KOPT-K1 (cell line): ENCODE data around the gene NOL6.
"Not testable (repeated sequence)": the region's sequence is repeated elsewhere in the genome, so short reads cannot be mapped to it uniquely, and the experiment has no call there.

Source experiments
- H3K27ac ChIP-seq: fragments of 200-600 bp; sonication (generic); 2 replicates; pipeline ENCODE4 v1.5.1; 2016; ENCODE audit warnings: antibody characterized with exemption, mild to moderate bottlenecking, low read depth, low read length; ENCODE audit not compliant: poor library complexity, severe bottlenecking
- H3K36me3 ChIP-seq: fragments of 200-600 bp; sonication (generic); 2 replicates; pipeline ENCODE4 v1.5.1; 2017; ENCODE audit warnings: antibody characterized with exemption, mild to moderate bottlenecking, low read length, moderate library complexity; ENCODE audit not compliant: insufficient read depth
- H3K9me3 ChIP-seq: fragments of 200-600 bp; sonication (generic); 2 replicates; pipeline ENCODE4 v1.5.1; 2017; ENCODE audit warnings: antibody characterized with exemption, low read length, mild to moderate bottlenecking; ENCODE audit not compliant: insufficient read depth, poor library complexity, severe bottlenecking

NOL6 gene, protein sequence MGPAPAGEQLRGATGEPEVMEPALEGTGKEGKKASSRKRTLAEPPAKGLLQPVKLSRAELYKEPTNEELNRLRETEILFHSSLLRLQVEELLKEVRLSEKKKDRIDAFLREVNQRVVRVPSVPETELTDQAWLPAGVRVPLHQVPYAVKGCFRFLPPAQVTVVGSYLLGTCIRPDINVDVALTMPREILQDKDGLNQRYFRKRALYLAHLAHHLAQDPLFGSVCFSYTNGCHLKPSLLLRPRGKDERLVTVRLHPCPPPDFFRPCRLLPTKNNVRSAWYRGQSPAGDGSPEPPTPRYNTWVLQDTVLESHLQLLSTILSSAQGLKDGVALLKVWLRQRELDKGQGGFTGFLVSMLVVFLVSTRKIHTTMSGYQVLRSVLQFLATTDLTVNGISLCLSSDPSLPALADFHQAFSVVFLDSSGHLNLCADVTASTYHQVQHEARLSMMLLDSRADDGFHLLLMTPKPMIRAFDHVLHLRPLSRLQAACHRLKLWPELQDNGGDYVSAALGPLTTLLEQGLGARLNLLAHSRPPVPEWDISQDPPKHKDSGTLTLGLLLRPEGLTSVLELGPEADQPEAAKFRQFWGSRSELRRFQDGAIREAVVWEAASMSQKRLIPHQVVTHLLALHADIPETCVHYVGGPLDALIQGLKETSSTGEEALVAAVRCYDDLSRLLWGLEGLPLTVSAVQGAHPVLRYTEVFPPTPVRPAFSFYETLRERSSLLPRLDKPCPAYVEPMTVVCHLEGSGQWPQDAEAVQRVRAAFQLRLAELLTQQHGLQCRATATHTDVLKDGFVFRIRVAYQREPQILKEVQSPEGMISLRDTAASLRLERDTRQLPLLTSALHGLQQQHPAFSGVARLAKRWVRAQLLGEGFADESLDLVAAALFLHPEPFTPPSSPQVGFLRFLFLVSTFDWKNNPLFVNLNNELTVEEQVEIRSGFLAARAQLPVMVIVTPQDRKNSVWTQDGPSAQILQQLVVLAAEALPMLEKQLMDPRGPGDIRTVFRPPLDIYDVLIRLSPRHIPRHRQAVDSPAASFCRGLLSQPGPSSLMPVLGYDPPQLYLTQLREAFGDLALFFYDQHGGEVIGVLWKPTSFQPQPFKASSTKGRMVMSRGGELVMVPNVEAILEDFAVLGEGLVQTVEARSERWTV

DNA sequence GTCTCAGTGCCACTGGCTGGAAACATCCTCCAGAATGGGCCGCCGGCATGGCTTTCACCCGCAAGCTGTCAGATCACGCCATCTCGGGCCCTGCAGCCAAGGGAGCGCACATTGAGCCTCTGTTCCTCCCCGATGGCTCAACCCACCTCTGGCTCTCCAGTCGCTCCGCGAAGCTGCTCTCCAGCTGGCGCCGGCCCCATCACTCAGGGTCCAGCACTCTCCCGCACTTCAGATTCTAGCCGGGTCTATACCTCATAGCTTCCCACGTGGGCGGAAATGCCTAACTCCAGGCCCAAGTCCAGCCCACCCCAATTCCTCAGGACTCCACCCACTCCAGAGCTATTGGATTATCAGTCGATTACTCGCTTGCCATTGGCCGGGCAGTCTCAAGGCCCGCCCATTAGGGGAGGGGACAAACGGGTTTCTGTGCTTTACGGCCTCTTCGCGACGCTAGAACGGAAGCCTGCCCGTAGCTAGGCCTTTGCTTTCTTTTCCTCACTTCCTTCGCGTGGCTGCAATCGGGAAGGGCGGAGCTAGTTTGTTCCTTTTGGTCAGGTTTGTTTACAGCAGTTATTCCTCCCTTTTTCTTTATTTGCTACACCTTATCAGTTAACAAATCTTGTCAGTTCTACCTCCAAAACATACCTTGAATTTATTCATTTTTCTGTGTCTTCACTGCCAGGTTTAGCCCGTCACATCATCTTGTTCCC is at the start of gene NOL6:
TSS of gene NOL6 (minus strand) at position 282 of the 710 bp plus-strand sequence. CDS start at position 200, 82 bp downstream.
- no peaks in the 10 kb centered on the region for H3K9me3 ChIP-seq
- H3K27ac ChIP-seq, result peak within 1 kb of the TSS; percentile 66
- H3K36me3 ChIP-seq, result peaks cover 36% of the 10 kb centered on the region

DNA sequence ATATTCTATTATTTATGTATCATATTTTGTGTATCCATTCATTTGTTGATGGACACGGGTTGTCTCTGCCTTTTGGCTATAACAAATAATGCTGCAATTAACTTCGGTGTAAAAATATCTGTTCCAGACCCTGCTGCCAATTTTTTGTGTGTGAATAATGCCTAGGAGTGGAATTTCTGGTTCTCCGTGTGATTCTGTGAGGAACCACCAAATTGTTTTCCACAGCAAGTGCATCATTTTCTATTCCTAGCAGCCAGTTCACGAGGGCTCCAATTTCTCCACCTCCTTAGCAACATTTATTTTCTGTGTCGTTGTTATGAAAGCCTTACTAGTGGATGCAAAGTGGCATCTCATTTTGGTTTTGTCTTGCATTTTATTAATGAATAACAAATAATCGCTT is 48.1 kb upstream of the NOL6 start:
- not testable (repeated sequence) for H3K36me3 ChIP-seq, H3K27ac ChIP-seq
- H3K9me3 ChIP-seq, result peaks cover 13% of the 10 kb centered on the region

DNA sequence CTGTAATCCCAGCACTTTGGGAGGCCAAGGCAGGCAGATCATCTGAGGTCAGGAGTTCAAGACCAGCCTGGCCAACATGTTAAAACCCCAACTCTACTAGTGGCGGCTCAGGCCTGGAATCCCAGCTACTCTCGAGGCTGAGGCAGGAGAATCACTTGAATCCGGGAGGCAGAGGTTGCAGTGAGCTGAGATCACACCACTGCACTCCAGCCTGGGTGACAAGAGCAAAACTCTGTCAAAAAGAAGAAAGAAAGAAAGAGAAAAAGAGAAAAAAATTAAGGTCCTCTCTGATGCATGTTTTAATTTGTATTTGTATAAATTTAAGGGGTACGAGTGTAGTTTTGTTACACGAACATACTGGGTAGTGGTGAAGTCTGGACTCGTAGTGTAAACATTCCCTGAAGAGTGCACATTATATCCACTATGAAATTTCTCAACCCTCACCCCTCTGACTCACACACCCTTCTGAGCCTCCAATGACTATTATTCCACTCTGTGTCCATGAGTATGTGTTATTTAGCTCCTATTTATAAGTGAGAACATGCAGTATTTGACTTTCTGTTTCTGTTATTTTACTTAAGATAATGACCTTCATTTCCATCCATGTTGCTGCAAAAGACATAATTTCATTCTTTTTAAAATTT is 44.3 kb upstream of the NOL6 start:
- not testable (repeated sequence) for H3K36me3 ChIP-seq, H3K9me3 ChIP-seq, H3K27ac ChIP-seq

DNA sequence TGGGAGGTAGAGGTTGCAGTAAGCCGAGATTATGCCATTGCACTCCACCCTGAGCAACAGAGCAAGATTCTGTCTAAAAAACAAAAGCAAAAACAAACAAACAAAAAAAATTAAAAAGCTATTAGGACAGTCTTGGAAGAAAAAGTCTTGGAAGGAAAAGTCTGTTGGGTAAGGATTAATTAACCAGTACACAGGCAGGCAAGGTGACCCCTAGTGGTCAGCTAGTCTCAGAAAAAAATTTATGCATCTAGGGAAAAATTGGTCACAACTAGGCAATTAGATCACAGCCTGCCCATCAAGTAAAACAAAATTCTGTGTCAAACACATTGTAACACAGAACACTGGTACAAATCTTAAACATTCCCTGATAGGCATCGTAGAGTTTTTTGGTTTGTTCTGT is 43.6 kb upstream of the NOL6 start:
- H3K36me3 ChIP-seq, result no peaks in the 10 kb centered on the region
- no peaks in the 10 kb centered on the region for H3K9me3 ChIP-seq
- H3K27ac ChIP-seq, result no peak overlapping the region

DNA sequence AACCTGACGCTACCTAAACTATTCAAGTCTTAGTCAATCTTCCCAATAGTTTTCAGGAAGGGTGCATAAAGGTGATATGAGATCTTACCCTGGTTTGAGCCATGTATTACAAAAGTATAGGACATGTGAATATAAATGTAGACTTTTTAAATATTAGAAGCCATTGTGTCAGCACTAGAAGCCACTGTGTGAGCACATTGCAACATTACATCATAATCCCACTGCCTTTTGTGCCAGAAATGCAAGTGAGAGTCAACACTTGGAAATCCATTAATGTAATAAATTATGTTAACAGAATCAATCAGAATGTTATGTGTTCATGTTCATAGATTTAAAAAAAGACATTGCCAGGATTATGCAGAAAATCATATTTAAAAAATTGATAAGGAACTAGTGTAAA is 42.7 kb upstream of the NOL6 start:
- H3K36me3 ChIP-seq, H3K9me3 ChIP-seq, H3K27ac ChIP-seq: not testable (repeated sequence)

DNA sequence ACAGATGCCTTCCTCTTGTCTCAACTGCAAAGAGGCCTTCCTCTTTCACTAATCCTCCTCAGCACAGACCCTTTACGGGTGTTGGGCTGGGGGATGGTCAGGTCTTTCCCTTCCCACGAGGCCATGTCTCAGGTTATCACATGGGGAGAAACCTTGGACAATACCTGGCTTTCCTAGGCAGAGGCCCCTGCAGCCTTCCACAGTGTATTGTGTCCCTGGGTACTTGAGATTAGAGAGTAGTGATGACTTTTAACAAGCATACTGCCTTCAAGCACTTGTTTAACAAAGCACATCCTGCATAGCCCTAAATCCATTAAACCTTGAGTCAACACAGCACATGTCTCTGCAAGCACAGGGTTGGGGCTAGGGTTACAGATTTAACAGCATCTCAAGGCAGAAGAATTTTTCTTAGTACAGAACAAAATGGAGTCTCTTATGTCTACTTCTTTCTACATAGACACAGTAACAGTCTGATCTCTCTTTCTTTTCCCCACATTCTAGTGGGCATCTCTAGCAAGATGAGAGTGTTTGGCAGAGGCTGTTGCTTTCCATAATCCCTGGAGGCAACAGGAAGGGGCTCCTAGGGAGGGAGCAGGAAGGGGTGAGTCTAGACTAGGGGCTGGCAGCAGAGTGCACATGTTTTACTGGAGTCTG is 41.7 kb upstream of the NOL6 start:
- not testable (repeated sequence) for H3K36me3 ChIP-seq, H3K27ac ChIP-seq

DNA sequence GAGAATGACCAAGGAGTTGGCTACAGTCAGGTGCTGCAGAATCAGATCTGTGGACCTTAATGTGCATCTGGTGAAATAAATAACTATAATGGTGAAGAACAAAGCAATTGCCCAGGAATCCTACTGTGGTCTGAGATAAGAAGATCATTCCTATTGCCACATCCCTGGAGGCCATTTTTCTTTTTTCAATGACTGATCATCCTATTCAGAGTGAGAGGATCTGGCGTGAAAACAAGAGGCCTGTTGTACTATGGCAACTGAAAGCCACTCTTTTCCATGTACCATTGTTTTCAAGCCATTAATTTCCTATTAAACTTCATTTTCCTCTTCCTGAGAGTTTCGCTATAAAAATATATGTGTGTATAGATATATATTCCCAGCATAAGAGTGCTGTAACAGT is 38.8 kb upstream of the NOL6 start:
- H3K9me3 ChIP-seq, H3K36me3 ChIP-seq, H3K27ac ChIP-seq: not testable (repeated sequence)

More for the DNA sequence above, 41.7 kb upstream of the NOL6 start:
- H3K9me3 ChIP-seq, result not testable (repeated sequence)

DNA sequence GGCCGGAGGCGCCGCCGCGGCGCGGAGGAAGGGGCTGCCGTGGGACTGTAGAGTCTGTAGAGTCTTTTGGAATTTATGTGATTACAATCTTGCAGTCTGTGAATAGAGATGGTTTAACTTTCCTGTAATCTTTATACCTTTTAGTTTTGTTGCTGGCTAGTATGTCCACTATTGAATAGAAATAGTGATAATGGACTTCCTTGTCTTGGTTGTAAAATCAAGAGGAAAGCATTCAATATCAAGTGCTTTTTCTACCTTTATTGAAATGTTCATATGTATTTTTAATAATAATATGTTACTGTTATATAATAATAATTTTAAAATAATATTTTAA is 37.4 kb upstream of the NOL6 start:
- H3K9me3 ChIP-seq, H3K36me3 ChIP-seq: not testable (repeated sequence)
- H3K27ac ChIP-seq, result peak overlapping the region; percentile 73

DNA sequence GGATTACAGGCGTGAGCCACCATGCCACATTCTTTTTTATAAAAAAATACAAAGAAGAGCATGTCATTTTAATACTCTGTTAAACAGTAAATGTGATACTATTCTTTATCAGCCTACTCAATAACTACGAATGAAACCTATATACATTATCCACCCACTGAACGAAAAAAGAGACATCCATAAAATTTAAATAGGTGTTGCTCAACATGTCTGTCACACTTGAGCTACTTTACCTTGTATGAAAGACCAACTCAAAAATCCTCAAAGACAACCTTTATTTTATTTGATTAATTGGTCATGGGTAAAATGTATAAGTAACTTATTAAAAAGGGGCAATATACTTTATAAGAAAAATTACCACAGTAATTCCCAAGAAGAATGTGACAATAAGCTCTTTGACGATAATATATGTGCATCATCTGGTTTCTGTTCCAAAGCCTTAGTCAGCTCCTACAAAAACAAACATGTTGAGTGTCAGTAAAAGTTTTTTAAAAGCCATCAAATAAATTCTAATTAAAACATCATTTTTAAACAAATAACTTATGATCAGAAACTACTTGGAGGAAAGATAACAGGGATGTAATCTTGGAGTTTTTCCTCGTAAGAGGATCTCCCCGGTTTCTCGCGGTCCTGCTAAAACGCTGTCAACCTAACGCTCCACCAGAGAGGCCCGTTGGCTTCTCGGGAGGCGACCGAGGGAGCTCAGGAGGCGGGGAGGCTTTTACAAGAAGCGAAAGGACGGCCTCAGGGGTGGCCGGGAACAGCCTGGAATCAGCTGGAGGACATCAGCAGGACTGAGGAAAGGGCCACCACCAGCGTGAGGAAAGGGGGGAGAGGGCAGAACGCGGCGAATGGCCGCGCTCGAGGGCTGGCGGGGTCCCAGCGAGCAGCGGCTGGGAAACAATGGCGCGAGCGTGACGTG is 36.8 kb upstream of the NOL6 start:
- Histone ChIP-seq H3K27ac (peak overlapping the region; percentile 73), H3K9me3 (no peaks in the 10 kb centered on the region), H3K36me3 (no peaks in the 10 kb centered on the region)

DNA sequence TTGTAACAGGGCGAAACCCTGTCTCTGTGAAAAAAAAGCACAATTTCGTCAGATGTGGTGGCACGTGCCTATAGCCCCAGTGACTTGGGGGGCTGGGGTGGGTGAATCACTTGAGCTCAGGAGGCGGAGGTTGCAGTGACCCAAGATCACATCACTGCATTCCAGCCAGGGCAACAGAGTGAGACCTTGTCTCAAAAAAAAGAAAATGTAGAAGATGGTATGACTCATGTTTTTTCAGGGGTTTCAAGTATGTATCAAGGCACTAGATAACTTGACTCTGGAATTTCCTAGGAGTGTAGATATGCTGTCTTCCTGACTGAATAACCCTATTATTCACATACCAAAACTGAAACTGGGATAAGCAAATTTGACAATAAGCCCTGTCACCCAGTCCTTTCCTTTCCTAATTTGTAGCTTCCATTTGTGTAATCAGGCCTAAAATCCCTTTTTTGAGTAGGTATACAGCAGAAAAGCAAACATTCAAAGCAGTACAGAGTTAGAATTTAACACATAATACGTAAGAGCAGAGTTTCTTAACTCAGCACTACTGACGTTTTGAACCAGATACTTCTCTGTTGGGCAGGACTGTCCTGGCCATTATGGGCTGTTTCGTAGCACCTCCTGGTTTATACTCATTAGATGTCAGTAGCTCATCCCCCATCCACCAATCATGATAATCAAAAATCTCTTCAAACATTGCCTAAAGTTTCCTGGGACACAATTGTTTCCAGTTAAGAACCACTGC is 33.1 kb upstream of the NOL6 start:
- Histone ChIP-seq H3K36me3 (no peaks in the 10 kb centered on the region), H3K27ac (no peak overlapping the region), H3K9me3 (no peaks in the 10 kb centered on the region)

DNA sequence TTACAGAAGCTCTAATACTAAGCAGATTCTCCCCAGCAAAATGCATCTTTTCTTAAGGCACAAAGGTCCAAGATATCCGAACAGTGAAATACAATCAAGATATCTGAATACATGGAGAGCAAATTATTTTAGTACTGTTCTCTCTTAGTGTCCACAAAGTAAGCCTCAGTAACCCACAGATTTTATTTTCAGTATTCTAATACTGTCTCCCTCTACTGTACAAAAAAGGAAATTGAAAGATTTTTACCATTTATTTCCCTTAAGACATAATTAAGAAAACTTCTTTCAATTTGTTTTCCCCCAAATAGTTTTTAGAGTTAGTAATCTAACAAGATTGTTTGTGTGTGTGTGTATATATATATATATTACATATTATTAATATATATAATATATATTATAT is 24.7 kb upstream of the NOL6 start:
- Histone ChIP-seq H3K36me3 (no peaks in the 10 kb centered on the region), H3K9me3 (no peaks in the 10 kb centered on the region), H3K27ac (no peak overlapping the region)

DNA sequence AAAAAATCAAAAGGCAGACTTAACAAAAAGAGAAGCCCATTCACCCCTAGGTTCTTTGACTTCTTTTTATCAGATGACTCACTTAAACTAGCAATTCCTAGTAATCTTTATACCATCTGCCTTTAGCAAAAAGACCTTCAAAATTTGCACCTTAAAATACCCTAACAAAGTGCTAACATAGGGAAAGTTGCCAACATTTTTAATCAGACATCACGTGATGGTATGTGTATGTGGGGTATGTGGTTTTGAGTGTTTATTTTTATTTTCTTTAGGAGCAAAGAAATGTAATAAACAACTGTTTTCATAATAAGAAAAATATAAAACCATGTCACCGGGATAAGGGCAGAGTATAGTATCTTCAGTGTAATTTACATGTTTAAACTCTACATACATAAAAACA is 20.1 kb upstream of the NOL6 start:
- H3K27ac ChIP-seq, H3K36me3 ChIP-seq, H3K9me3 ChIP-seq: not testable (repeated sequence)

DNA sequence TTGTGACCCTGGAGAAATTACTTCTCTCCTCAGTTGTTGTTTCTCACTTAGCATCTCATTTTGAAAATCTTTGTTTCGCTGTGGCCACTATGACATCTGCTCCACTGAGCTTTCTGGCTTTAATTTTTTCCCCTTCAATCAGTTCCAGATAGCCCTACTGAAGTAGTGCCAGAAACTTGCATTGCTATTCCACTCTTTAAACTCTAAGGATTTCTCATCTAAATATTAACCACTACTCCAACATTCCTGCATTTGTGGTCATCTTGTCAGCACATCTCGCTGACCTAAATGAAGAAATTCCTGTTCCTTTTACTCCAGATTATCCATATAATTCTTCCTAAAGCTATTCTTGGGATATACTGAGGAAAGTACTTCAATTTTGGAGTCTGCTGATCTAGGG is 15.3 kb upstream of the NOL6 start:
- Histone ChIP-seq H3K9me3 (no peaks in the 10 kb centered on the region), H3K27ac (no peak overlapping the region), H3K36me3 (no peaks in the 10 kb centered on the region)
